Heart left ventricle (tissue), 16 donors: ENCODE measurements around the gene CLK1. TPM values are rescaled to one million over a fixed set of nuclear protein-coding genes. Genes with fewer than 3 reads are reported as not detected.
"Not testable (repeated sequence)": the region's sequence is repeated elsewhere in the genome, so short reads cannot be mapped to it uniquely, and the experiment has no call there.

Source experiments
- ATAC-seq, 4 donors: fragments of 200-7000 bp; cut with Tn5 transposase; one replicate each; pipeline ENCODE4 v1.9.1; 2020 to 2022; ENCODE audit warnings: moderate library complexity in 4 of 4, mild to moderate bottlenecking in 3 of 4, moderate number of reproducible peaks in 1 of 4
- DNase-seq, 5 donors: peaks; one replicate each; pipeline ENCODE4 v3.0.0-alpha.2; 2020
- H3K27ac ChIP-seq, 12 donors: fragments of 200-600 bp; sonication (generic) in 4 of 12; one replicate each; pipeline versions ENCODE4 v1.5.0 to v1.8.0; 2016 to 2022; ENCODE audit warnings: mild to moderate bottlenecking in 2 of 12
- H3K27me3 ChIP-seq, 9 donors: fragments of 200-600 bp; sonication (generic) in 2 of 9; one replicate each; pipeline versions ENCODE4 v1.5.1 to v1.8.0; 2016 to 2022; ENCODE audit warnings: mild to moderate bottlenecking in 3 of 9
- H3K36me3 ChIP-seq, 9 donors: fragments of 200-600 bp; sonication (generic) in 2 of 9; one replicate each; pipeline versions ENCODE4 v1.5.0 to v1.8.0; 2018 to 2022; ENCODE audit warnings: mild to moderate bottlenecking in 2 of 9
- H3K4me1 ChIP-seq, 12 donors: fragments of 200-600 bp; sonication (generic) in 4 of 12; one replicate each; pipeline versions ENCODE4 v1.5.0 to v1.8.0; 2016 to 2022; ENCODE audit warnings: mild to moderate bottlenecking in 3 of 12
- H3K4me3 ChIP-seq, 12 donors: fragments of 200-600 bp; sonication (generic) in 4 of 12; one replicate each; pipeline versions ENCODE4 v1.5.0 to v1.8.0; 2017 to 2022; ENCODE audit warnings: mild to moderate bottlenecking in 9 of 12, moderate library complexity in 4 of 12
- H3K9me3 ChIP-seq, 12 donors: fragments of 200-600 bp; sonication (generic) in 4 of 12; one replicate each; pipeline versions ENCODE4 v1.5.0 to v1.8.0; 2016 to 2022; ENCODE audit warnings: mild to moderate bottlenecking in 1 of 12
- CTCF ChIP-seq, 12 donors: fragments of 200-600 bp; sonication (generic) in 4 of 12; IDR thresholded peaks; one replicate each; pipeline versions ENCODE4 v1.5.0 to v1.8.0; 2018 to 2022; ENCODE audit warnings: antibody characterized with exemption in 12 of 12, mild to moderate bottlenecking in 5 of 12
- POLR2A ChIP-seq, 2 donors: fragments of 450-650 bp; IDR thresholded peaks; one replicate each; pipeline ENCODE4 v1.6.1; 2017; ENCODE audit warnings: antibody characterized with exemption in 2 of 2, mild to moderate bottlenecking in 2 of 2, moderate library complexity in 2 of 2
- WGBS, 4 donors: extraction: QIAGEN DNeasy Blood & Tissue Kit in 2 of 4; methylation state at CpG; one replicate each; pipeline versions ENCODE4 v1.1.5 to v1.1.7; 2013 to 2018; 5-methylcytosine and 5-hydroxymethylcytosine counted together
- intact Hi-C, 10 donors: fragments of 100-400 bp; cut with DNase I; formaldehyde crosslinking; loops; one replicate each; pipeline versions ENCODE4 v1.11.1 to v1.14.2; 2022
- polyA plus RNA-seq, 2 donors: library from polyadenylated mRNA; stranded (reverse); fragments of 200-250 nt; gene quantifications; one replicate each; pipeline ENCODE4 v1.2.3, GENCODE V29; 2013
- total RNA-seq, 9 donors: library from RNA; depleted of rRNA in 2 of 9; stranded (reverse); fragments of >200 nt in 2 of 9; fragmentation: NEBNext Ultra II Directional in 3 of 9; extraction: Animal tissue kit (Norgen Biotek cat#: 25700) in 3 of 9; gene quantifications; one replicate each; pipeline versions ENCODE4 v1.1.0 to v1.2.4, GENCODE V29; 2016 to 2023
- donor health status: ischemic (EF 13 %, LVEDD 7.1; RV severe dilation, severe dysfunction).
- donor health status: healthy with polysubstance abuse.
- donor health status: DM: no; HTN: yes; CAD: no.
- donor health status: DM: no; HTN: no; CAD: no.
- donor health status: ischemic (EF 25% LVEDD 6.9; RV normal size, moderate dysfunction).
- donor health status: ischemic (EF 25% LVEDD 5.7; RV mildly dilated, moderate dysfunction).
- donor health status: healthy.
- donor health status: DM: yes; HTN: yes; CAD: no.
- donor health status: ischemic (EF 35%, LVEDD 5.7; RV mildly dilated, moderate dysfunction).
- donor health status: nonischemic (EF 11% LVEDD 7.7; RV severe dilation, severe dysfunction).
- donor health status: DM: yes; HTN: yes; CAD: no.
- donor health status: PGD.
- donor health status: ischemic (EF 29% LVEDD 5.4; RV normal size, mild dysfunction).
- donor health status: nonischemic (EF 23%, LVEDD 6.1; RV moderate dilation, normal function).

CLK1 gene
- total and polyA plus RNA-seq, 11 donors: 25.4 to 235 (median 39.0) TPM

- peaks cover 0 to 32% (median 20%) of the 10 kb centered on the region in 9 donors for H3K36me3 ChIP-seq
- no peak overlapping the region for H3K27ac ChIP-seq
- WGBS, 4 donors: 81 to 89% (median 86%) methylated on average over 2 of the region's 2 CpGs
- H3K4me1 ChIP-seq: peaks cover 0 to 15% (median 1%) of the 10 kb centered on the region in 12 donors
- DNase-seq (no peak), ATAC-seq (no peak)
- H3K9me3 ChIP-seq: no peaks in the 10 kb centered on the region
- intact Hi-C loops: no loop called here
- H3K27me3 ChIP-seq: no peaks in the 10 kb centered on the region
- H3K4me3 ChIP-seq: no peak overlapping the region
- TF ChIP-seq POLR2A (IDR thresholded peaks at IDR 0.05) (no peak), CTCF (IDR thresholded peaks at IDR 0.05) (no peak)
These were observed 36.4 kb downstream of the CLK1 start for GRCh38 chr2:200828104-200828503.

GRCh38 chr2:200821686-200822245 is 42.7 kb downstream of the CLK1 start:
- H3K4me1 ChIP-seq: peaks cover 0 to 11% (median 3%) of the 10 kb centered on the region in 12 donors
- H3K36me3 ChIP-seq: peaks cover 0 to 78% (median 75%) of the 10 kb centered on the region in 9 donors
- DNase-seq: no peak
- H3K4me3 ChIP-seq: no peak overlapping the region
- ATAC-seq: no peak
- TF ChIP-seq CTCF (IDR thresholded peaks at IDR 0.05) (no peak), POLR2A (IDR thresholded peaks at IDR 0.05) (no peak)
- no peaks in the 10 kb centered on the region for H3K27me3 ChIP-seq
- WGBS, 4 donors: 90 to 93% (median 91%) methylated on average over 6 of the region's 6 CpGs
- no peak overlapping the region for H3K27ac ChIP-seq
- intact Hi-C loops: no loop called here
- no peaks in the 10 kb centered on the region for H3K9me3 ChIP-seq

DNA sequence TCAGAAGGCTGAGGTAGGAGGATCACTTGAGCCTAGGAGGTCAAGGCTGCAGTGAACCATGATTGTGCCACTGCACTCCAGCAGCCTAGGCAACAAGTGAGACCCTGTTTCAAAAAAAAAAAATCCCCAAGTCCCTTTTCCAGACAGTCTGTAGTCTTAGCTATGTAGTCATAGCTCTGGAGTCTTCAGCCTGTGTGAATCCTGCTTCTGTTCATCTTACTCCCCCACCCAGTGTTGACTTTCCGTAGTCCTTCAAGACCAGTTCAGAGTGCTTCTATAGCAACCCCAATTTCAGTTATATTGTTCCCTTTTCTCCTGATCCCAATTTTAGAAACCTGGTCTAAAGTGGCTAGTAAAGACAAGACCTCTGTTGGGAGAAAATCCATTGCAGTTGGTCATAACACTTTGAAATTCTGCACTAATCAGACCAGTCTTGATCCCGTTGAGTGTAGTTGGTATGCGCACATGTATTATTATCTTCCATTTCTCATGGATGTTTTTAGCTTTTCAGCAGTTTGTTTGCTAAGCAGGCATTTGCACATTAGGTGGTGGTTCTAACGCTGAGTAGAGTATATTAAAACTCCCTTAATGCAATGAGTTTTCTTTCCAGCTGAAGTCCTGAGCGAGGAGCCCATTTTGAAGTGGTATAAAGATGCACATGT is 43.8 kb downstream of the CLK1 start:
- no peak for TF ChIP-seq CTCF (IDR thresholded peaks at IDR 0.05)
- no peak for TF ChIP-seq POLR2A (IDR thresholded peaks at IDR 0.05)
- 95 to 97% (median 97%) methylated on average over 5 of the region's 5 CpGs for WGBS, 4 donors
- intact Hi-C loops: no loop called here
- Histone ChIP-seq H3K4me1 (peaks cover 0 to 10% (median 0%) of the 10 kb centered on the region in 12 donors), H3K4me3 (no peak overlapping the region), H3K9me3 (no peaks in the 10 kb centered on the region), H3K36me3 (peaks cover 0 to 87% (median 84%) of the 10 kb centered on the region in 9 donors), H3K27me3 (no peaks in the 10 kb centered on the region), H3K27ac (no peak overlapping the region)
- DNase-seq (no peak), ATAC-seq (no peak)

- H3K36me3 ChIP-seq: peaks cover 0 to 89% (median 85%) of the 10 kb centered on the region in 9 donors
- WGBS, 4 donors: 60 to 71% (median 65%) methylated on average over 3 of the region's 3 CpGs
- H3K9me3 ChIP-seq, H3K4me3 ChIP-seq, DNase-seq, H3K27me3 ChIP-seq, H3K27ac ChIP-seq, ATAC-seq: not testable (repeated sequence)
- peaks cover 0 to 28% (median 15%) of the 10 kb centered on the region in 12 donors for H3K4me1 ChIP-seq
- intact Hi-C loops: loop anchor here in 2 of 10 donors (5.0 kb wide), 1 partner anchor 39 kb away; no protein-coding TSS in a partner anchor
These were observed 45.7 kb downstream of the CLK1 start for GRCh38 chr2:200818732-200819131.
